GM12892 (cell line): ENCODE data around the gene HSPA12A.

Experiments
- POLR2A ChIP-seq: IDR thresholded peaks from 2 replicates; pipeline ENCODE4 v1.6.1; 2011; ENCODE audit warnings: low read depth, low read length, control low read depth
- POLR2AphosphoS5 ChIP-seq: IDR thresholded peaks from 2 replicates; pipeline ENCODE4 v1.6.1; 2011; ENCODE audit warnings: low read depth, low read length, control low read depth
- TAF1 ChIP-seq: IDR thresholded peaks from 2 replicates; pipeline ENCODE4 v1.6.1; 2011; ENCODE audit warnings: low read depth, mild to moderate bottlenecking, control low read depth, low read length, borderline replicate concordance

DNA sequence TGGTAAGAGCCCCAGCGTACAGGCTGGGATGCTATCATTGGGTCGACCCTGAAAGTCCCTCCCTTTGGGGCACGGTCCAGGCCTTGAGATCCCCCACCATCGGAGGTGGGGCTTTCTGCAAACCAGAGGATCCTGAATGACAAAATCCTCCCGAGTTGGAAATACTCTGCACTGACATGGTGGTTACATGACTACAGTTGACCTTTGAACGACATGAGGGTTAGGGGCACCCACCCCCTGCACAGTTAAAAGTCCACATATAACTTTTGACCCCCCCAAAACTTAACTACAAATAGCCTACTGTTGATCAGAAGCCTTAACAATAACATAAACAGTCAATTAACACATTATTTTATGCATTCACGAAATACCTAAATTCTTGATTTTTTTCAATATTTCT, 13.1 kb downstream of the HSPA12A start:
- TF ChIP-seq POLR2AphosphoS5 (no peak), TAF1 (no peak), POLR2A (no peak)
